Endodermal cell (in vitro differentiated cells): ENCODE results near the gene PREX1. TPM values are rescaled to one million over a fixed set of nuclear protein-coding genes. Genes with fewer than 3 reads are reported as not detected.

Experiments
- DNase-seq: peaks from one replicate; pipeline ENCODE4 v3.0.0-alpha.2; 2017
- H3K27ac ChIP-seq: 2 replicates; pipeline ENCODE4 v1.5.1; 2013; ENCODE audit warnings: mild to moderate bottlenecking, low read depth, low read length, moderate library complexity
- H3K27me3 ChIP-seq: 2 replicates; pipeline ENCODE4 v1.6.1; 2013; ENCODE audit warnings: mild to moderate bottlenecking, low read length, moderate library complexity; ENCODE audit not compliant: insufficient read depth, control insufficient read depth, poor library complexity, severe bottlenecking
- H3K36me3 ChIP-seq: 2 replicates; pipeline ENCODE4 v1.7.0; 2013; ENCODE audit warnings: mild to moderate bottlenecking, low read length, moderate library complexity; ENCODE audit not compliant: control insufficient read depth, insufficient read depth
- H3K4me1 ChIP-seq: one replicate; pipeline ENCODE4 v1.7.0; 2013; ENCODE audit warnings: low read length; ENCODE audit not compliant: control insufficient read depth, insufficient read depth
- H3K4me3 ChIP-seq: 2 replicates; pipeline ENCODE4 v1.5.1; 2013; ENCODE audit warnings: mild to moderate bottlenecking, low read length, moderate library complexity
- H3K9ac ChIP-seq: 2 replicates; pipeline ENCODE4 v1.6.1; 2013; ENCODE audit warnings: mild to moderate bottlenecking, low read length, moderate library complexity; ENCODE audit not compliant: poor library complexity, severe bottlenecking; ENCODE audit errors: extremely low read depth
- H3K9me3 ChIP-seq: 2 replicates; pipeline ENCODE4 v1.6.1; 2013; ENCODE audit warnings: mild to moderate bottlenecking, low read length, moderate library complexity; ENCODE audit not compliant: control insufficient read depth
- H3K27ac Mint-ChIP-seq: 2 replicates; pipeline ENCODE4 v1.8.0; 2020; ENCODE audit warnings: mixed read lengths
- H3K27me3 Mint-ChIP-seq: 2 replicates; pipeline ENCODE4 v1.8.0; 2021; ENCODE audit warnings: mild to moderate bottlenecking, mixed read lengths; ENCODE audit not compliant: insufficient read depth
- H3K36me3 Mint-ChIP-seq: 2 replicates; pipeline ENCODE4 v1.8.0; 2020; ENCODE audit warnings: low read depth, mixed read lengths
- H3K4me1 Mint-ChIP-seq: 2 replicates; pipeline ENCODE4 v1.8.0; 2020; ENCODE audit warnings: mixed read lengths
- H3K4me3 Mint-ChIP-seq: 2 replicates; pipeline ENCODE4 v1.8.0; 2020; ENCODE audit warnings: mild to moderate bottlenecking, moderate library complexity, mixed read lengths
- H3K9me3 Mint-ChIP-seq: 2 replicates; pipeline ENCODE4 v1.8.0; 2020; ENCODE audit warnings: mild to moderate bottlenecking, mixed read lengths
- WGBS, 2 experiments: methylation state at CpG; one replicate each; pipeline versions ENCODE4 v1.1.5 to v1.1.7; 2013; ENCODE audit warnings: missing lambda C conversion rate in 2 of 2, mixed read lengths in 1 of 2; ENCODE audit not compliant: insufficient coverage in 1 of 2, insufficient read length in 1 of 2; 5-methylcytosine and 5-hydroxymethylcytosine counted together
- long read RNA-seq, 4 experiments: library from polyadenylated mRNA in 2 of 4; library from RNA in 1 of 4; library from capped mRNA in 1 of 4; stranded (forward) in 3 of 4; unstranded in 1 of 4; transcript quantifications; one replicate each; pipeline ENCODE4 v2.0.0, GENCODE V29; 2020 to 2021; ENCODE audit warnings: inconsistent platforms in 1 of 4
- polyA plus RNA-seq, 2 experiments: library from polyadenylated mRNA; stranded (reverse); fragments of 50-300 nt; gene quantifications; one replicate each; pipeline ENCODE4 v1.2.3, GENCODE V29; 2013
- total RNA-seq, 2 donors: library from RNA; stranded (reverse); fragmentation: NEBNext Ultra II Directional in 1 of 2; extraction: Animal tissue kit (Norgen Biotek cat#: 25700) in 1 of 2; gene quantifications; 2 replicates in 1 of 2; 3 replicates in 1 of 2; pipeline ENCODE4 v1.2.1, GENCODE V29; 2021
- TF ChIP-seq, protein P1 (sequence below): fragments of 200-600 bp; sonication (generic); conservative IDR thresholded peaks from 2 replicates; pipeline ENCODE4 v1.5.0; 2021; ENCODE audit warnings: antibody characterized with exemption, mild to moderate bottlenecking

The PREX1 gene
- 10 to 100 TPM; 65.3 to 70.5 TPM for total RNA-seq
- polyA plus RNA-seq (2013, experiment 1 of 2), result 74.2 TPM
- polyA plus RNA-seq (2013, experiment 2 of 2), result 71.0 TPM
- long read RNA-seq, experiment 1, full-length matches to known transcripts, result 2 of 34 reads
- long read RNA-seq, experiment 1, partial matches to known transcripts, result 14 of 34 reads
- long read RNA-seq, experiment 1, other reads (novel, unspliced or antisense), result 18 of 34 reads
- long read RNA-seq, experiment 2, full-length matches to known transcripts, result 39 of 110 reads
- long read RNA-seq, experiment 2, partial matches to known transcripts, result 54 of 110 reads
- long read RNA-seq, experiment 2, other reads (novel, unspliced or antisense), result 17 of 110 reads
- long read RNA-seq, experiment 3, partial matches to known transcripts, result 14 of 19 reads
- long read RNA-seq, experiment 3, other reads (novel, unspliced or antisense), result 5 of 19 reads
- long read RNA-seq, experiment 4, partial matches to known transcripts, result 0 of 1 reads
- long read RNA-seq, experiment 4, other reads (novel, unspliced or antisense), result 1 of 1 reads

DNA sequence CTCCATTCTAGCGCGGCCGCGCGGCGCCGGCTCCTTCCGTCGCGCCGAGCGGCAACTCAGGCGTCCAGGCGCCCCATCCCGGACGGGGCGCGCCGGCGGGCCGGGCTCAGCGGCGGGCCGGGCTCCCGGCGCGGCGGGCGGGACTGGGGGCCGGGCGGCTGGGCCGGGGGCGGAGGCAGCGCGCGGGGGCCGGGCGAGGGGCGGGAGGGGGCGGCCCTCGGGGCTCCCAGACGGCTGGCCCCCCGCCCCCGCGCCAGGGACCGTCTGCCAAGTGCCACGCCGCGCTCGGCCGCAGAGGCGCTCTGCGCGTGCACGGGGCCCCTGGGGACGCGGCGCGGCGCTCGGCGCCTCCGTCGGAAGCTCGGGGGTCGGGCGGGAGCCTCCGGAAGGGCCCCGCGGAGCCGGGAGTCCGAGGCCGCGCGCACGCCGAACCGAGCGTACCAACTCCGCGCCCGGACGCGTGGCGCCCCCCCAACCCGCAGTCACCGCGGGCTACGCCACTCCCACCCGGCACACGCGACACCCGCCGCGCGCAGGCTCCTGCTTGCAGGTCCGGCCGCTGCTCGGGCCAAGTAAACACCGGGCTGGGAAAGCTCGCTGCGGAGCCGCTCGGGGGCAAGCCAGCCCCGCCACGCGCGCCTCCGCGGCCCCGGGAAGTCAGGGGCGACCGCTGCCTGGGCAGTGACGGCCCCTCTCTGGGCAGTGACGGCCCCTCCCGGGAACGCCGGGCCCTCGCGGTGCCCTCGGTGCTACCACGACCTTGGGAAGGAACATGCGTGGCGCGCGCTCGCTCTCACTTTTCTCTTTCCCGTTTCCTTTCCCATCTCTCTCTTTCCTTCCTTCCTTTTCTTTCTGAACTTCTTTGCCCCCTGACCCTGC lies at the start of gene PREX1:
PREX1 (minus strand) TSS at position 145 of the 879 bp plus-strand sequence; CDS start at position 6, 139 bp downstream.
- peak within 1 kb of the TSS; percentile 92 for H3K27ac Mint-ChIP-seq
- H3K36me3 Mint-ChIP-seq, result peaks cover 3% of the 10 kb centered on the region
- peak; percentile 93 for DNase-seq
- 1 to 2% methylated on average over 50 to 128 of the region's 128 CpGs for WGBS, 2 experiments
- peaks cover 52% of the 10 kb centered on the region for H3K27me3 Mint-ChIP-seq
- Histone ChIP-seq H3K27me3 (peaks cover 9% of the 10 kb centered on the region), H3K9ac (peak within 1 kb of the TSS; percentile 48), H3K4me3 (peak within 1 kb of the TSS; percentile 96), H3K9me3 (no peaks in the 10 kb centered on the region), H3K27ac (peak within 1 kb of the TSS; percentile 69), H3K36me3 (no peaks in the 10 kb centered on the region), H3K4me1 (peaks cover 15% of the 10 kb centered on the region)
- peak within 1 kb of the TSS; percentile 88 for H3K4me3 Mint-ChIP-seq
- no peaks in the 10 kb centered on the region for H3K9me3 Mint-ChIP-seq
- TF ChIP-seq, protein P1, sequence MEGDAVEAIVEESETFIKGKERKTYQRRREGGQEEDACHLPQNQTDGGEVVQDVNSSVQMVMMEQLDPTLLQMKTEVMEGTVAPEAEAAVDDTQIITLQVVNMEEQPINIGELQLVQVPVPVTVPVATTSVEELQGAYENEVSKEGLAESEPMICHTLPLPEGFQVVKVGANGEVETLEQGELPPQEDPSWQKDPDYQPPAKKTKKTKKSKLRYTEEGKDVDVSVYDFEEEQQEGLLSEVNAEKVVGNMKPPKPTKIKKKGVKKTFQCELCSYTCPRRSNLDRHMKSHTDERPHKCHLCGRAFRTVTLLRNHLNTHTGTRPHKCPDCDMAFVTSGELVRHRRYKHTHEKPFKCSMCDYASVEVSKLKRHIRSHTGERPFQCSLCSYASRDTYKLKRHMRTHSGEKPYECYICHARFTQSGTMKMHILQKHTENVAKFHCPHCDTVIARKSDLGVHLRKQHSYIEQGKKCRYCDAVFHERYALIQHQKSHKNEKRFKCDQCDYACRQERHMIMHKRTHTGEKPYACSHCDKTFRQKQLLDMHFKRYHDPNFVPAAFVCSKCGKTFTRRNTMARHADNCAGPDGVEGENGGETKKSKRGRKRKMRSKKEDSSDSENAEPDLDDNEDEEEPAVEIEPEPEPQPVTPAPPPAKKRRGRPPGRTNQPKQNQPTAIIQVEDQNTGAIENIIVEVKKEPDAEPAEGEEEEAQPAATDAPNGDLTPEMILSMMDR, result no peak
- peaks cover 35% of the 10 kb centered on the region for H3K4me1 Mint-ChIP-seq

DNA sequence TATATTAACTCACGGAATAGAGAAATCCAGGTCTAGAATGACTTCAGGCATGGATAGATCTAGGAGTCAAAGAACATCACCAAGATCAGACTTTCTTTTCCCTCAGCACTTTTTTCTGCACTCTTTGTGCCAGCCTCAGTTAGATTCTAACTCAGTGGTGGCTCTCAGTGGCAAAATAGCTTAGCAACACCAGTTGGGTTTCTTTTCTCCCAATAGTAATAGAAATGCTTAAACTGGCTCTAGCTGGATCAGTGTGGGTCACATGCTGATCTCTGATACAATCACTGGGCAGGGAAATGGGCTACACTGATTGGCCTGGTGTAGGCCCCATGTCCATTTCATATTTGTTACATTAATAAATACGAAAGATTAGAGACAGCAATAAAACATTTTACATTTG lies 49.5 kb upstream of the PREX1 start:
- Mint-ChIP-seq H3K27ac (no peak overlapping the region), H3K4me1 (peaks cover 17% of the 10 kb centered on the region), H3K9me3 (no peaks in the 10 kb centered on the region), H3K36me3 (no peaks in the 10 kb centered on the region), H3K4me3 (no peak overlapping the region), H3K27me3 (peaks cover 10% of the 10 kb centered on the region)
- WGBS, 2 experiments, result 50 to 100% methylated on average over 1 to 2 of the region's 2 CpGs
- Histone ChIP-seq H3K27ac (no peak overlapping the region), H3K36me3 (no peaks in the 10 kb centered on the region), H3K9ac (no peak overlapping the region), H3K27me3 (peaks cover 14% of the 10 kb centered on the region), H3K9me3 (no peaks in the 10 kb centered on the region), H3K4me1 (peaks cover 12% of the 10 kb centered on the region), H3K4me3 (no peak overlapping the region)
- TF ChIP-seq, protein P1, result no peak
- no peak for DNase-seq

- peaks cover 12% of the 10 kb centered on the region for H3K4me1 ChIP-seq
- H3K4me3 Mint-ChIP-seq, result no peak overlapping the region
- TF ChIP-seq, protein P1, result no peak
- no peaks in the 10 kb centered on the region for H3K9me3 ChIP-seq
- no peaks in the 10 kb centered on the region for H3K36me3 ChIP-seq
- H3K27me3 Mint-ChIP-seq, result peaks cover 10% of the 10 kb centered on the region
- H3K27ac Mint-ChIP-seq, result no peak overlapping the region
- 91 to 95% methylated on average over 3 to 5 of the region's 5 CpGs for WGBS, 2 experiments
- no peak overlapping the region for H3K9ac ChIP-seq
- no peaks in the 10 kb centered on the region for H3K9me3 Mint-ChIP-seq
- no peak for DNase-seq
- H3K4me1 Mint-ChIP-seq, result peaks cover 17% of the 10 kb centered on the region
- H3K4me3 ChIP-seq, result no peak overlapping the region
- no peaks in the 10 kb centered on the region for H3K36me3 Mint-ChIP-seq
- peaks cover 14% of the 10 kb centered on the region for H3K27me3 ChIP-seq
- H3K27ac ChIP-seq, result no peak overlapping the region
These were observed 48.1 kb upstream of the PREX1 start for GRCh38 chr20:48875914-48876240.
